Esophagus muscularis mucosa (tissue), 4 donors: ENCODE results near the gene PCK1.

Source experiments
- CTCF ChIP-seq, 3 experiments: fragments of 200-600 bp in 2 of 3; fragments of 450-650 bp in 1 of 3; sonication (generic) in 2 of 3; IDR thresholded peaks; one replicate each; pipeline ENCODE4 v1.5.1; 2017 to 2019; ENCODE audit warnings: antibody characterized with exemption in 3 of 3, mild to moderate bottlenecking in 2 of 3, moderate library complexity in 1 of 3
- EP300 ChIP-seq: sonication (generic); formaldehyde crosslinking; IDR thresholded peaks from one replicate; pipeline ENCODE4 v1.6.1; 2017; ENCODE audit warnings: antibody characterized with exemption
- POLR2A ChIP-seq: fragments of 450-650 bp; IDR thresholded peaks from one replicate; pipeline ENCODE4 v1.6.1; 2017; ENCODE audit warnings: antibody characterized with exemption, moderate library complexity, mild to moderate bottlenecking, low read depth

- TF ChIP-seq CTCF (IDR thresholded peaks at IDR 0.05) (no peak), POLR2A (no peak), EP300 (no peak)
Observed at GRCh38 chr20:57564180-57564802, 3.4 kb downstream of the PCK1 start.
